ENCODE measurements around the gene RPL36.

RPL36 gene

GRCh38 chr19:5679289-5680083 is 10.6 kb upstream of the RPL36 start:
- ATAC-seq (ENCODE audit: insufficient read depth, low read depth) (no peak), DNase-seq (no peak)
- Histone ChIP-seq H3K79me2 (ENCODE audit: insufficient read depth, low read length) (peaks cover 13% of the 10 kb centered on the region), H3K4me1 (ENCODE audit: insufficient read depth, low read length) (peaks cover 24% of the 10 kb centered on the region), H3K9ac (ENCODE audit: low read depth, low read length) (peak overlapping the region; percentile 86), H3K4me3 (ENCODE audit: low read depth in 1 of 2, low read length in 2 of 2) (peak overlapping the region; percentile 95 to 97), H3K27ac (ENCODE audit: low read length) (peak overlapping the region; percentile 84), H4K20me1 (ENCODE audit: insufficient read depth, low read length) (0 out of 2 replicates have a peak, but pooled peaks cover 9% of the 10 kb centered on the region), H2AFZ (ENCODE audit: low read depth, low read length) (peak overlapping the region; percentile 94), H3K36me3 (ENCODE audit: insufficient read depth, low read length) (peaks cover 10% of the 10 kb centered on the region; the same call in 1 of the 2 replicates), H3K27me3 (ENCODE audit: insufficient read depth, low read length, poor library complexity) (no peaks in the 10 kb centered on the region), H3K9me3 (ENCODE audit: insufficient read depth, low read length, severe bottlenecking) (no peaks in the 10 kb centered on the region), H3K4me2 (ENCODE audit: insufficient read depth, low read length) (peak overlapping the region; percentile 96)
- no peak for TF ChIP-seq CTCF (IDR thresholded peaks at IDR 0.05; ENCODE audit: borderline replicate concordance, extremely low read depth, low read length, poor library complexity, severe bottlenecking)
- TF ChIP-seq EZH2 (IDR thresholded peaks at IDR 0.05; ENCODE audit: borderline replicate concordance, low read depth, low read length, severe bottlenecking) = no peak

GRCh38 chr19:5680084-5680436 is 10.0 kb upstream of the RPL36 start:
- Histone ChIP-seq H3K4me3 (ENCODE audit: low read depth in 1 of 2, low read length in 2 of 2) (peak overlapping the region; percentile 95 to 97), H3K27me3 (ENCODE audit: insufficient read depth, low read length, poor library complexity) (no peaks in the 10 kb centered on the region), H3K4me2 (ENCODE audit: insufficient read depth, low read length) (peak overlapping the region; percentile 96), H3K79me2 (ENCODE audit: insufficient read depth, low read length) (peaks cover 13% of the 10 kb centered on the region), H3K9me3 (ENCODE audit: insufficient read depth, low read length, severe bottlenecking) (no peaks in the 10 kb centered on the region), H3K27ac (ENCODE audit: low read length) (peak overlapping the region; percentile 84), H4K20me1 (ENCODE audit: insufficient read depth, low read length) (0 out of 2 replicates have a peak, but pooled peaks cover 9% of the 10 kb centered on the region), H2AFZ (ENCODE audit: low read depth, low read length) (peak overlapping the region; percentile 94), H3K9ac (ENCODE audit: low read depth, low read length) (peak overlapping the region; percentile 86), H3K36me3 (ENCODE audit: insufficient read depth, low read length) (peaks cover 10% of the 10 kb centered on the region; the same call in 1 of the 2 replicates), H3K4me1 (ENCODE audit: insufficient read depth, low read length) (peaks cover 24% of the 10 kb centered on the region)
- ATAC-seq (ENCODE audit: insufficient read depth, low read depth) (peak; percentile 1; the same call in 1 of the 3 replicates), DNase-seq (no peak)
- no peak for TF ChIP-seq EZH2 (IDR thresholded peaks at IDR 0.05; ENCODE audit: borderline replicate concordance, low read depth, low read length, severe bottlenecking)
- TF ChIP-seq CTCF (IDR thresholded peaks at IDR 0.05; ENCODE audit: borderline replicate concordance, extremely low read depth, low read length, poor library complexity, severe bottlenecking) = peak; percentile 4

- Histone ChIP-seq H4K20me1 (ENCODE audit: insufficient read depth, low read length) (0 out of 2 replicates have a peak, but pooled peaks cover 9% of the 10 kb centered on the region), H3K9me3 (ENCODE audit: insufficient read depth, low read length, severe bottlenecking) (no peaks in the 10 kb centered on the region), H3K79me2 (ENCODE audit: insufficient read depth, low read length) (peaks cover 13% of the 10 kb centered on the region), H2AFZ (ENCODE audit: low read depth, low read length) (peak within 1 kb of the TSS; percentile 94), H3K27ac (ENCODE audit: low read length) (peak within 1 kb of the TSS; percentile 84), H3K36me3 (ENCODE audit: insufficient read depth, low read length) (peaks cover 10% of the 10 kb centered on the region; the same call in 1 of the 2 replicates), H3K4me1 (ENCODE audit: insufficient read depth, low read length) (peaks cover 24% of the 10 kb centered on the region), H3K27me3 (ENCODE audit: insufficient read depth, low read length, poor library complexity) (no peaks in the 10 kb centered on the region), H3K9ac (ENCODE audit: low read depth, low read length) (peak within 1 kb of the TSS; percentile 86), H3K4me2 (ENCODE audit: insufficient read depth, low read length) (peak within 1 kb of the TSS; percentile 96), H3K4me3 (ENCODE audit: low read depth in 1 of 2, low read length in 2 of 2) (peak within 1 kb of the TSS; percentile 95 to 97)
- ATAC-seq (ENCODE audit: insufficient read depth, low read depth) = peak; percentile 97
- TF ChIP-seq EZH2 (IDR thresholded peaks at IDR 0.05; ENCODE audit: borderline replicate concordance, low read depth, low read length, severe bottlenecking) (no peak), CTCF (IDR thresholded peaks at IDR 0.05; ENCODE audit: borderline replicate concordance, extremely low read depth, low read length, poor library complexity, severe bottlenecking) (no peak)
- DNase-seq = peak; percentile 98
Observed at GRCh38 chr19:5680437-5681368, 9.4 kb upstream of the RPL36 start, which contains the start of the genes HSD11B1L and MICOS13. HSD11B1L (plus strand) TSS chr19:5681027; CDS start chr19:5684833, 3,806 bp downstream. MICOS13 (minus strand) TSS chr19:5680516; CDS start chr19:5680486, 30 bp downstream.

Measured in DND-41 (cell line).